ENCODE data around the gene HS3ST1.

Gene HS3ST1

DNA sequence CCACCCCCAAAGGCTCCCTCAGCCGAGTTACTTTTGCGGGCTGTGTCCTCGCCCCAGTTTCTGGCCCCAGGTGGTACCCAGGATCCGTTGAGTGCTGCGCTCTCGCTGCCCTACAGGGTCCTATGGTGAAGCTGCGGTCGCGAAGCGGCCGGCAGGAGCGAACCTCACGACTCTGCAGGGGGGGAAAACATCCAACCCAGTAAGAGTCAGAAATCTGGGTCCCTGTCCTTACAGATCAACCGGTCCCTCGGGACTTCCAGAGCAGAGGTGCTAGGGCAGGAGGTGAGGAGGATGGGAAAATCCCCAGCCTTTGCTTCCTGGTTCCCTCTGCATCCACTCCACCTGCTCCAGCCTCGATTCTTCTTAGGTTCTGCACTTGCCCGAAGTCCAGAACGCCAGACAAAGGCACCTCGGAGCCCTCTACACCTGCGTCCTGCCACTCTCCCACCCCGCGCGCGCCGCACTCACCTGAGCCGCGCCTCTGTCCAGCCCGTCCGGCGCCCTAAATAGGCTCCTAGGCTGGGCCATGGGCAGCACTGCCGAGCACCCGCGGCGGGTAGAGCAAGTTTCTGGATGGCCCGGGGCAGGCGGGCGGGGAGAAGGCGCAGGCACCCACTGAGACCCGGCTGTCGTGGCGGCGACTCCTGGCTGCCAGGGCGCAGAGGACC lies at the start of gene HS3ST1:
Gene HS3ST1, minus strand, starts transcription at position 664 of the 668 bp plus-strand sequence. CDS start 28,889 bp downstream, outside the sequence.
- DNase-seq, result no peak

DNA sequence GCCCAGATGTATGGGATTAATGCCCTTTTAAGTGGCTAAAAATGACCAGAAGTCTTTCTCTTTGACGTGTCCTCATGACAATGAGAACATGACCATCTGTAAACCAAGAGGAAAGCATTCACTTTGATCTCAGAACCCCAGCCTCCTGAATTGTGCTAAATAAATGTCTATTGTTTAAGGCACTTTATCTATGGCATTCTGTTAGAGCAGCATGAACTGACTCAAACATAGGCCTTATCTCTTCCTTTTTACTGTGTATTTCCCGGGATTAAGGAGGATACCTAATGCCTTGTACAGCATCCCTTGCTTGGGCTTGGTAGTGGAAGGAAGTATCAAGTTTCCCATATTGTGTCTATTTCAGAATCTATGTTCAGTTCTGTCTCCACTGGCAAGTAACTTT lies 47.2 kb upstream of the HS3ST1 start:
- DNase-seq, result no peak

DNA sequence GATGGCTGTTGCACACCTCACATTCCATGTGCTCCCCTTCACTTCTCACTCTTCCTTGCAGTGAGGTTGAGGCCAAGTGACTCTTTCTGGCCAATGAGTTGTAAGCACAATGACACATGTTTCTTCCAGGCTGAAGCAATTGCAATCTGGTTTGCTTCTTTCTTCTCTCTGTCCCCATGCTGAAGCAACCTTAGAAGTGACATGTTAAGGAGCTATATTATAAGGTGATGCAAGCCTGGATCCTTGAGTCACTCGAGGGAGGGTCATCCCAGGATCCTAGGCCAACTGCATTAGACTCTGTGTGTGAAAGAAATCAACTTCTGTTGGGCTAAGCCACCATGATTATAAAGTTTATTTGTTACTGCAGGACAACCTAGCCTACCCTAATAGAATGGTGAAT lies 45.5 kb upstream of the HS3ST1 start:
- DNase-seq, result no peak

DNA sequence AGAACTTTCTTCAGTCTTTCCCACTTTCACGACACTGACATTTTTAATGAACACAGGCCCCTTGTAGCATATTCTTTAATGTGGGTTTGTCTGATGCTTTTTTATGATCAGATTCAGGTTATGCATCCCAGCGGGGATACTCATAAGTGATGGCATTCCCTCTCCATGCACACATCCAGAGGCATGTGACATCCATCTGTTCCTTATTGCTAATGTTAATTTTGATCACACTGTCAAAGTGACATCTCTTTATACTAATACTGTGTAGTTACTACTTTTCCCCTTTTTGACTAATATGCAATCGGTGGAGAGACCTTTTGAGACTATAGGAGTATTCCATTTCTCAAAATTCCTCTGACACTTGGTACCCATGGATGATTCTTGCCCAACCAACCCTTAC lies 43.8 kb upstream of the HS3ST1 start:
- no peak for DNase-seq

DNA sequence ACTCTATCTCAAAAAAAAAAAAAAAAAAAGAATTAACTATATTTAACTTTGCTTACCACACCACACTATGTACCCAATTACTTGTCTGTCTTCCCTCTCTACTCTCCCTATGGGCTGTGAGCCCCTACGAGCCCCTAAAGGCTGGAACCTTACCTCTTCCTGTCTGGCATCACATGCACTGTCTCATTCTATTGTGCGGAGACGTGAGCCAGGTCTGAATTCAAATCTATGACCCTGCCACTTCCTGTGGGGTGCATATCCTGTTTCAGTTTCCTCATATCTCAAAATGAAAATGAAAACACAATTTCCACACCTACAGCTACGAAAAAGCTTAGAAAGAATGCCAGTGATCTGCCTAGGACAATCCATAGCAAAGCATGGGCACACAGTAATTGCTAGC lies 42.9 kb upstream of the HS3ST1 start:
- no peak for DNase-seq

DNA sequence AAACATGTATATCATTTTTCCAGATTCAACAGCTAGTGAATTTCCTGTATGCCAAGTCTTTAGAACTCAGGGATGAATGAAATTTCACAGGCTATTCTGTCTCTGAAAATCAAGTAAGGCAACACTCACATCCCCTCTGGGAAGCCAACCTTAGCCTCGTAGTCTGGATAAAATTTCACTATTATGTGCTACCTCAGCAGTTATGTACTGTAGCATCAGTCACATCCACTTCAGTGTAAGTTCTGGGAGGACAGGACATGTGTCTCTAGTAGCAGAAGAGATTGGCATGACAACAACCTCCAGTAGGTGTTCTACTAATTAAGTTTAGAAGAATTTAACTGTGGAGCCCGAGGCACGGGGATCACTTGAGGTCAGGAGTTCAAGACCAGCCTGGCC lies 42.4 kb upstream of the HS3ST1 start:
- DNase-seq, result no peak

DNA sequence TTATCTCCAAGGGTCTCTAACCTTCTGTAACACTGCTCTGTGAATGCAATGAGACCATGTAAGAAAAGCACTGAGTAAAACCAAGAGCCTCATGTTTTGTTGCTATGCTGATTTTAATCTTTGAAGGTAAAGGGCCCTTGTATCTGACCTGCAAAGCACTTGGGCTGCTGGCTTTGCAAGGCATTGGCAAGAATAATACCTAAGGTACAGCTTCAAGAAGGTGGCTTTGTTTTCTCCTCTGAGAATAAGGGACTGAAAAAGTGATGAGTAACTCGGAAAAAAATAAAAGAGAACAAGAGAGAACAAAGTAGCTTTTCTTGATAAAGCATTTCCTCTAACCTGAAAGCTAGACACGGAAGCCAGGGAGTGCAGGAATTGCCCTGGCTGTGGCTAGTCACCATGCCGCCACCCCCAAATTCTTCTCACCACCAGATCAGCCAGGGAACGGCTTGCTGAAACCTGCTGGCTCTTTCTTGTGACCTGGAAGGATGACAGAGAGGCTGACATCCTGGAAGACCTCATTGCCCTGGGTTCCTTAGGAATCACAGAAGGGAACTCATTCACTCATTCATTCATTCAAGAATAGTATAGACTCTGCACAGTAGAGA lies 41.8 kb upstream of the HS3ST1 start:
- no peak for DNase-seq

DNA sequence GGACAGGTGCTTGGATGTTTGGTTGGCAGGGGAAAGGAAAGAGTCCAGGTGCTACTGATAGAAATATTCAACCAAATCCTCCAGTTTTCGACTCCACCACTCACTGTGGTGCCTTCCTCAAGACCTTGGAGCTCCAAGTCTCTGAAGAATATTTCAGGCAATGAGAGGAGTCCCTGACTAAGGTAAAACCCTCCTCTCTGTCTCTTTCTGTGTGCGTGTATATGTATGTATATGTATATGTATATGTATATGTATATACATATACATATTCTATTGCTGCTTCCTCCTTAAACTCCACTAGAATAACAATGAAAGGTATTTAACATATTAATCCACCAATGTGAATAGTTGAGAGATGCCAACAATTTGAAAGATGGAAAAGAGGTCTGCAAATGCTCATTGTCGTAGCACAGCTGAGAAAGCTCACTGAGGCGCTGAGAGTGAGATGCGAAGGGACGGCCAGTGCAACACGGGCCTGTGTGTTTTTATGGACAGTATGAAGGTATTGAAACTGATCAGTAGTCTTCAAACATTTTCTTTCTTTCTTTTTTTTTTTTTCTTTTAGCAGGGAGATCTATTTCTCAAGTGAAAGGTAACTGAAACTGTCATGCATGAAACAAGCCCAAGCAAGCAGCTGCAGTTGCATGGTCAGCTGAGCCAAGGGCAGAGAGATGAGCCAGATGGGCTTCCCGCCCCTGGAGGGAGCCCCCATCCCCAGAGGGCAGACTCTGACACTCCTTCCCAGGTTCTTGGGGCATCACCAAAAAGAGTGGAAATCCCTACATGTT lies 41.1 kb upstream of the HS3ST1 start:
- no peak for DNase-seq

DNA sequence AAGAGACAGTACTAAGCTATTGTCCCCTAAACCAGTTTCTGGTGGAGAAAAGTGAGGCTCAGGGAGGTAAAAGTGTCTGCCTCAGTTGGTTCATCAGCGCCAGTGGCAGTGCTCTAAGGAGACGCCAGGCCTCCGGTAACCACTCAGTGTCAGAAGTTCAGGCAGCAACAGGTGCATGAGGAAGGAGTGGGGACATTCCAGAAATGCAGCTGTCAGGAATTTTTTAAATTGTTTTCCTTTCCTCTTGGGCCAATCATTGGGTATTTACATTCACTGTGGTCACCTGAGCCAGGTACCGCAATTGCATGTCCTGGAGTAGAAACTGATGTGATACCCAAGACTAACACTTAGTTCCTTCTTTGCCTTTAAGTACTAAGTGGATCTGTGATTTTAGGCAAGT lies 40.2 kb upstream of the HS3ST1 start:
- DNase-seq, result no peak

DNA sequence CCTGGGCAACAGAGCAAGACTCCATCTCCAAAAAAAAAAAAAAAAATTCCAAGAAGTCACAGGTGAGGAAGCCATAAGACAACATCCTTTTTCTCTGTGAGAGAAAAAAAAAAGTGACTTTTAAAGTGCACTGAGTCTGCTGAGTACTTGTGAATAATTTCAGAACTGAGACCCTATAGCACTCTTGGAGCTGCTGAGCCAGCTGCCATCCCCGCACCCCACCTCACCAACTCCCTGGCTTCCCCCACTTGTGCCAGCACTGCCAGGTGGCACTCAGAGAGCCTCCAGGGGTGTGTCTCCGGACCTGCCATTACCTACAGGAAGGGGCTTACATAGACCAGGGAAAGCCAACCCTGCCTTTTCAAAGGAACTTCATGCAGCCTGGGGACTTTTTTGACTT lies 39.2 kb upstream of the HS3ST1 start:
- DNase-seq, result no peak

DNA sequence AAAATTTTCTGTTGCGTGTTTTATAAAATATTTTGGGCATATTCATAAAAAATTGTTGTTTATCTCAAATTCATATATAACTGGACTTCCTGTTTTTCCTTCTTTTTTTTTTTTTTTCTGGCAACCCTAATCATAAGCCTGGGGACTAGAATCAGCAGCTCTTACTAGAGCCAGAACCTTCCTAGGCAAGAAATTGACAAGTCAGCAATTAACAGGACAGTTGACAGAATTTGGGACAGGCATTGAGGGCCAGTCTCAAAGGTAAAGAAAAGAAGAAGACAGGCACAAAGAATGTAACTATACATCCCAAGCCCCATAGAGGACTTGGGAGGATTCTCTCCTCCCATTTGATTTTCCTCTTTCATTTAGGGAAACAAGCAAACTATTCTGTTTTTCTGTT lies 35.0 kb upstream of the HS3ST1 start:
- DNase-seq, result no peak

DNA sequence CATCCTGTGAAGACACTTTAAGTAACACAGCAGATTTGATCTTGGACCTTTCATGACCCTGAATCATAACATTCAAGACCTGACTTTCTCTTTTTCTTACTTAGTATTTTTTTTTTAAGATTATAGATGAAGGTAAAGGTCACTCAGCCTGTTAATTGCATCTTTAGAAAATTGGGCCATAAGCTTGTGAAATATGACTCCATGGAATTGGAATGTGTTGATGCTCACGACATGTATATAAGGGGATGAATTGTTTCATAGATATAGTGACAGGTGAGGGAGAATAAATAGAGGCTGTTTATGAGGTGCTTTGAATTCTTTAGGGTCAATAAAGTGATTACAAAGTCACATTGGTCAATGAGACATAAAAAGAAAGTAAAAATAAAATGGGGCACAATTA lies 27.7 kb upstream of the HS3ST1 start:
- no peak for DNase-seq

DNA sequence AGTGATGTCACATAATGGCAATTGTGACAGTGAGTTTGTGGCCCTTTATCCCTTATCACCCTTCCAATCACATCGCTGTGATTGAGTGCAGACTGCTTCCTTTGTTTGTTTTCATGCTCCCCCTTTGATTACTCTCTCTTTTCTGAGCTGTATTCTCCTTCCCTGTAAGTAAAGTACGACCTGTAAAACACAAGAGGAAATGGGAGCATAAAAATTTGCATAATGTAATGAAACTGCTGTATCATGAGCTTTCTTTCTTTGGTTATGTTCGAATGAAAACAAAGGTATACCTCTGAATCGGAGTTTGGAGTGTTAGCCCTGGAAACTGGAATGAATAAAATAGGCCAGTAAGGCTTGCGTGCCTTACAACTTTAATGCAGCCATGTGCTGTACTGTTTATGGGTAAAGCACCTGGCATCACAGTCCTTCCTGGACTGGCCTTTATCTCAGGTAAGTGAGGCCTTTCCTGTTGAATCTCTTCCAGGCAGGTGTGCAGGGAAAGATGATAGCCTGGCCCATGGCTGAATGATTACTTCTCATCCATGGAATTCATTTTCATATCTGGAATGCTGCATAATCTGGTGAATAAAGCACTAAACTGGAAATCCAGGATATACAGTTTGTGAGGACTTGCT lies 26.6 kb upstream of the HS3ST1 start:
- no peak for DNase-seq

DNA sequence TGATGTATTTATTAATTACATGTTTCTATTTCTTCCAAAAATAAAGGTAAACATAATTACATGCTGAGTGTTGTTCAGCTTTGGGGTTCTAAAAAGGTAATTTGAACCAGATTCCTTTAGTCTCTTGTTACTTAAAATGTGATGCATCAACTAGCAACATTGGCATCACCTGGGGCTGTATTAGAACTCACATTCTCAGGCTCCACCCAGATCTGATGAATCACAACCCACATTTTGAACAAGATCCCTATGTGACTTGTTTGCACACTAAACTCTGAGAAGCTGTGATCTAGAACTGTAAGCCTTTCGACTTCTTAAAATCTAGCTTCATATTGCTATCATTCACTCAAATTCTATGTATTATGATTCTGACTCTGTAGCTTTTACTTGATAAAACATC lies 23.0 kb upstream of the HS3ST1 start:
- DNase-seq, result no peak

DNA sequence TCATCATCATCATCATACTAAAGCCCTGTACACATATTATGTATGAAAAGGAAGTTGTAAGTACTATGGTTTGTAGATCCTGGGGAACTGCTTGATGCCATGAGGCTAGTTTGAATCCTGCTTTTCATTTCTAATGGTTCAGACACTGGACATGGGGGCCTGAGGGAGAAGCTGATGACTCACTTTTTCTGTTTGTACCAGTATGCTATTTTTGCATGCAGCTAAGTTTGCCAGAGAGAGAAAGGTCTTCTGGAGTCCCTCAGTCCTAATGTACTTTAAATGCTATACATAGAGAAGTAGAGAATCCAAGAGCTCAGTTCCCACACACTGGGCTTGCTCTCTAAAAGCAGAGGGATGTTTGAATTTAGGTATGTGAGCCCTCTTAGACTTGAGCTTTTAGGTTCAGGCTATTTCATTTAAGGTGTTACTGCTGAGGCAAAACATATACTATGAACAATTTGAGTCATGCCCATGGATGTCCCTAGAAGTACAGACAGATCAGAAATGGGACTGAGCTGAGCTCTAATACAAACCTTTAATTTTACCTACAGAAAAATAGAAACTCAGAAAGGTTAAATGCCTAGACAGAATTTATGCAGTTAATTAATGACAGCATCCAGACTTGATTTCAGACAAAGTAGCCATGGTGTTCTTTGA lies 17.6 kb upstream of the HS3ST1 start:
- DNase-seq, result no peak

DNA sequence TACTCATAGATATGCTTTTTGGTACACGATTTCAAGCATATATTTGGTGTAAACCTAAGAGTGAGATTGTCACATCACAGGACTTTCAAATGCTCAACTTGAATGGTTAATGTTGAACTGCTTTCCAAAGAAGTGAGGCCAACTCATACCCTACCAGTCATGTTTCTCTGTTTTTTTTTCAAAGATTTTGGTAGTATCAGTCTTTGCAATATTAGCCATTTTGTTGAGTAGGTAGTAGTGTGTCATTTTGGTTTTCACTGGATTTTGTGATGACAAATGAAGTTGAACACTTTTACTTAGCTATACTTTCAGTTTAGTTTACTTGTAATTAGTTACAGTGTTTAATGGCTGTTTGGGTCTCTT lies 12.5 kb upstream of the HS3ST1 start:
- no peak for DNase-seq

DNA sequence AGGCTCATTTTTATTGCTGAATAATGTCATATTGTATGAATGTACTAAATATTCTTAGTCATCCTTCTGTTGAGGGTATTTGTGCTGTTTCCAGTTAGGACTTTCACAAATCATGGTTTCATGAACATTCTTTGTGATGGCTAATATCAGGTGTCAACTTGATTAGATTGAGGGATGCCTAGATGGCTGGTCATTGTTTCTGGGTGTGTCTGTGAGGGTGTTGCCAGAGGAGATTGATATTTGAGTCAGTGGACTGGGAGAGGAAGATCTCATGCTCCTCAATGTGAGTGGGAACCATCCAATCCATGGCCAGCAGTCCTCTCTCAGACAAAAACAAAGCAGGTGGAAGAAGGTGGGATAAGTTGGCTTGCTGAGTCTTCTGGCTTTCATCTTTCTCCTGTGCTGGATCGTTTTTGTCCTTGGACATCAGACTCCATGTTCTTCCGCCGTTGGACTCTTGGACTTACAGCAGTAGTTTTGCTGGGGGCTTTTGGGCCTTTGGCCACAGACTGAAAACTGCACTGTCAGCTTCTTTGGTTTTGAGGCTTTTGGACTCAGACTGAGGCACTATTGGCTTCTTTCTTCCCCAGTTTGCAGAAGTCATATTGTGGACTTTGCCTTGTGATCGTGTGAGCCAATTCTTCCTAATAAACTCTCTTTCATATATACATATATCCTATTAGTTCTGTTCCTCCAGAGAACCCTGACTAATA lies 11.9 kb upstream of the HS3ST1 start:
- DNase-seq, result no peak

DNA sequence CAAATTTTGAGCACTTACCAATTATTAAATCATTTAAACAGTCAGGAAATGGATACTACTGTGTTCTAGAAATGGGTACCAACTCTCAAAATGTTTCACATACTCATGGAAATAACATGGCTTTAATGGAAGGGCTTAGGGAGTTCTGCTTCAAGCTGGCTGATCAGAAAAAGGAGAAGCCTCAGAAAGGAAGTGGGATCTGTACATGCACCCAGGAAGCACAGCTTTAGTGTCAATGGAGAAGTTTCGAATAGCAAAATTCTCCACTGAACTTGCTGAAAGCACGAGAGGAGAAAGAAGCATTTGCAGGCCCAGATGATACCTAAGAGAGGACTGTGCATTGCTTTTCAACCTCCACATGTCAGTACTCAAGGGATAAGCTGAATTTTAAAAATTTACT lies 11.1 kb upstream of the HS3ST1 start:
- no peak for DNase-seq

DNA sequence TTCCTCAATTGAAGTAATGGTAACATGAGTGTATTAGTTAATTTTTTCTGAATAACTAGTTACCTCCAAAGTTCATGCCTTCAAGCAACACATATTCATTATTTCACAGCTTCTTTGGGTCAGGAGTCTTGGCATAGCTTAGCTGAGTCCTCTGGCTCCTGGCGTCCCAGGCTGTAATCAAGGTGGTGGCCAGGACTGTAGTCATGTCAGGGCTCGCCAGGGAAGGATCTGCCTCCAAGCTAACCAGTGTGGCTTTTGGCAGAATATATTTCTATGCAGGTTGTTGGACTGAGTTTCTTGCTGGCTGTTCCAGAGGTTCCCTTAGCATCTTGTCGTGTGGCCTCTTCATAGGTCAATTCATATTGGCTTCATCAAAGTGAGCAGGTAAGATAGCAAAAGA lies 10.0 kb upstream of the HS3ST1 start:
- DNase-seq, result no peak

DNA sequence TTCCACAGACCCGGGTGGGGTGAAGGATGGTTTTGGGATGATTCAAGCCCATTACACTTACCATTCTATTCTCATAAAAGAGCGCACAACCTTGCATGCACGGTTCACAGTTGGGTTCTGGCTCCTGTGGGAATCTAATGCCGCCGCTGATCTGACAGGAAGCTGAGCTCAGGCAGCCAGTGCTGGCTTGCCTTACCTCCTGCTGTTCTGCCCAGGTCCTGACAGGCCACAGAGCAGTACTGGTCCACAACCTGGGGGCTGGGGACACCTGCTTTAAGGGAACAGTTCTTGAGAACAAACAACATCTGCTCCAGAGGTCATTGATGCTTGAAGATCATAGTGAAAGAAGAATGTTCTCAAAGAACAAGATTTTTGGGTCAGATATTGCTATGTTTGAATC lies 8.0 kb upstream of the HS3ST1 start:
- no peak for DNase-seq

DNA sequence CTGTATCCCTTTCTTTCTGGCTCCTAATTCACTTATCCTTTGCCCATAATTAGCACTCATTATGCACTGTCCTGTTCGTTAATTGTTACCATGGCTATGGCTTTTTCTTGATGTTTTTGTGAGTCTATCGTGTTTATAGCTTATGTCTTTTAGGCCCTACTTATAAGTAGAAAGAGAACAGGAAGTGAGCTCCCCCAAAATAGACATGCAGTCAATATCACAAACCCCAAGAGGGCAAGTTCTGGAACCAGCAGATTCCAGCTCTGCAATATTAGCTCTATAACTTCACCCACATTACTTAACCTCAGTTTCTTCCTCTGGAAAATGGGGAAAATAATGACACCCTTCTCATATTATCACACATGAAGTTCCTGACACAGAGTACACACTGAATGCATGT lies 7.4 kb upstream of the HS3ST1 start:
- no peak for DNase-seq

DNA sequence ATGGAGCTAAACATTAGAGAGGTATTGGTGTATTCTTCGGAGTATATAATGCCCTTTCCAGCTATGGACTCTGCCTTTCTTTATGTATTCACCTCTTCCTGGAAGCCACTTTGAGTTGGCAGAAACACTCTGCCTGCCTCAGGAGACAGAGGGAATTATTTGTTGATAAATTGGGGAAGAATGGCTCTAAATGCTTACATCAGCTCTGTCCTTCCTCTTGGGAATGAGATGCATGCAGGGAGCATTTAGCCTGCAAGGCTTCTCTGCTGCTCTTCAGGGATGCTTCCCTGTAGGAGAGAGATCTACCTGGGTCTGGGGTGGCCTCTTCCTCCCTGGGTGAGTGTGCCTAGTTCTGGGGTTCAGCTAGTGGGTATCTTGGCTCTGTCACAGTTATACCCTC lies 6.9 kb upstream of the HS3ST1 start:
- DNase-seq, result no peak

DNA sequence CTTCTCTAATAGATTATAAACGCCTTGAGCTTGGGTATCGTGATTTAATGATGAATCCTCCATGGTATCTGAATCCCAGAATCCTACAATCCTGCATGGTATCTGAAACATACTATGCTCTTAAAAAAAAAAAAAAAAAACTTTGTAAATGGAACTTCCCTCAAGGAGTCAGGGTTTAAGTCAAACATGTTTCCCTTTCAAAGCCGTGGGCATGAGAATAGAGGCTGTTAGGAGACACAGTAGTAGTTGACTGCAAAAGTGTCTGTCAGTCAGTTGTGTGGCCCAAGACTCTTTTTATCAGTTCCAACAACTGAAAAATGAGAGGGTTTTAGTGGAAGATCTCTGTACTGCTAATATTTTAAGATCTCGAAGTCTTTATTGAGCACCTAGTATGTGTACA lies 2.4 kb upstream of the HS3ST1 start:
- no peak for DNase-seq
